SK-N-SH (cell line): Measurements from ENCODE around the gene ISLR2. TPM values are rescaled to one million over a fixed set of nuclear protein-coding genes. Genes with fewer than 3 reads are reported as not detected.

Source experiments
- CTCF ChIA-PET: fragments of 300-600, 350-600 bp; formaldehyde crosslinking; extraction: SDS; loops from one replicate; lab custom pipeline; 2021; lab: Yijun Ruan, JAX
- POLR2A ChIA-PET: fragments of 350-600 bp; sonication (Branson Sonifier 250); formaldehyde crosslinking; extraction: SDS; loops from one replicate; lab custom pipeline; 2020; ENCODE audit warnings: antibody characterized with exemption, inconsistent platforms; lab: Yijun Ruan, JAX
- DNase-seq: peaks from one replicate; pipeline ENCODE4 v3.0.0; 2012
- H2AFZ ChIP-seq: fragments of 200-600 bp; sonication (generic); 2 replicates; pipeline ENCODE4 v1.8.1; 2016; ENCODE audit warnings: antibody characterized with exemption, mild to moderate bottlenecking, low read depth
- H3F3A ChIP-seq: fragments of 200-600 bp; sonication (generic); replicated peaks from 2 replicates; pipeline ENCODE3; 2016; ENCODE audit warnings: antibody characterized with exemption, mild to moderate bottlenecking; ENCODE audit not compliant: insufficient read depth
- H3K27ac ChIP-seq, 2 experiments: fragments of 200-500 bp in 1 of 2; fragments of 200-600 bp in 1 of 2; sonication (Bioruptor generic) in 1 of 2; sonication (generic), shearing (Covaris generic) in 1 of 2; 2 replicates each; pipeline versions ENCODE4 v1.5.1 to v1.6.1; 2014 to 2016; ENCODE audit warnings: low read depth in 2 of 2, inconsistent platforms in 1 of 2, low read length in 1 of 2, mild to moderate bottlenecking in 1 of 2, mixed read lengths in 1 of 2
- H3K27me3 ChIP-seq: fragments of 200-600 bp; sonication (generic), shearing (Covaris generic); 2 replicates; pipeline ENCODE4 v1.6.1; 2016; ENCODE audit warnings: mixed run types; ENCODE audit not compliant: insufficient read depth
- H3K36me3 ChIP-seq, 2 experiments: fragments of 200-500 bp in 1 of 2; fragments of 200-600 bp in 1 of 2; sonication (Bioruptor generic) in 1 of 2; sonication (generic) in 1 of 2; replicated peaks in 1 of 2; 2 replicates each; pipeline versions ENCODE3 to v1.5.1; 2014 to 2016; ENCODE audit warnings: low read length in 1 of 2, mild to moderate bottlenecking in 1 of 2; ENCODE audit not compliant: insufficient read depth in 2 of 2, control insufficient read depth in 1 of 2
- H3K4me1 ChIP-seq, 2 experiments: fragments of 200-500 bp in 1 of 2; fragments of 200-600 bp in 1 of 2; sonication (Bioruptor generic) in 1 of 2; sonication (generic), shearing (Covaris generic) in 1 of 2; 2 replicates each; pipeline versions ENCODE4 v1.5.1 to v1.6.1; 2014 to 2016; ENCODE audit warnings: low read depth in 1 of 2, low read length in 1 of 2, mixed run types in 1 of 2; ENCODE audit not compliant: insufficient read depth in 2 of 2, control insufficient read depth in 1 of 2
- H3K4me2 ChIP-seq: fragments of 200-600 bp; sonication (generic), shearing (Covaris generic); 2 replicates; pipeline ENCODE4 v1.6.1; 2017; ENCODE audit warnings: mixed run types
- H3K4me3 ChIP-seq, 2 experiments: fragments of 200-500 bp in 1 of 2; fragments of 200-600 bp in 1 of 2; sonication (Bioruptor generic) in 1 of 2; sonication (generic), shearing (Covaris generic) in 1 of 2; 2 replicates each; pipeline versions ENCODE4 v1.5.1 to v1.8.1; 2014 to 2016; ENCODE audit warnings: low read depth in 2 of 2, inconsistent platforms in 1 of 2, low read length in 1 of 2, mild to moderate bottlenecking in 1 of 2, mixed read lengths in 1 of 2, moderate library complexity in 1 of 2
- H3K79me2 ChIP-seq: fragments of 200-600 bp; sonication (generic); 2 replicates; pipeline ENCODE4 v1.8.1; 2017; ENCODE audit warnings: mild to moderate bottlenecking; ENCODE audit not compliant: insufficient read depth
- H3K9ac ChIP-seq: fragments of 200-600 bp; sonication (generic); 2 replicates; pipeline ENCODE4 v1.6.1; 2017; ENCODE audit warnings: mixed run types
- H3K9me2 ChIP-seq: fragments of 200-600 bp; sonication (generic); 2 replicates; pipeline ENCODE4 v1.6.1; 2017; ENCODE audit warnings: mixed run types
- H3K9me3 ChIP-seq: fragments of 200-600 bp; sonication (generic); 2 replicates; pipeline ENCODE4 v1.6.1; 2017; ENCODE audit warnings: mixed run types, mild to moderate bottlenecking, moderate library complexity
- H4K20me1 ChIP-seq: fragments of 200-600 bp; sonication (generic); 2 replicates; pipeline ENCODE4 v1.6.1; 2017; ENCODE audit warnings: mild to moderate bottlenecking, mixed run types; ENCODE audit not compliant: insufficient read depth
- CHD2 ChIP-seq: fragments of 150-350 bp; IDR thresholded peaks from 2 replicates; pipeline ENCODE4 v1.6.1; 2018; ENCODE audit warnings: low read length; ENCODE audit not compliant: partially characterized antibody
- CTCF ChIP-seq: fragments of 200-600 bp; sonication (generic); IDR thresholded peaks from 2 replicates; pipeline ENCODE4 v1.6.1; 2017; ENCODE audit warnings: antibody characterized with exemption, mild to moderate bottlenecking, moderate library complexity
- EZH2phosphoT487 ChIP-seq: fragments of 200-600 bp; sonication (generic); IDR thresholded peaks from 2 replicates; pipeline ENCODE4 v1.6.1; 2017; ENCODE audit warnings: low read depth, mixed run types, mild to moderate bottlenecking, antibody characterized with exemption, moderate library complexity, borderline replicate concordance
- MEF2A ChIP-seq: IDR thresholded peaks from 2 replicates; pipeline ENCODE4 v1.4.0; 2012; ENCODE audit warnings: low read depth, borderline replicate concordance
- NFIC ChIP-seq: IDR thresholded peaks from 2 replicates; pipeline ENCODE4 v1.4.0; 2012; ENCODE audit warnings: borderline replicate concordance
- NRF1 ChIP-seq: IDR thresholded peaks from 2 replicates; pipeline ENCODE4 v1.6.1; 2012; ENCODE audit warnings: low read depth, mild to moderate bottlenecking, low read length
- RCOR1 ChIP-seq: fragments of 150-350 bp; IDR thresholded peaks from 2 replicates; pipeline ENCODE4 v1.6.1; 2017; ENCODE audit warnings: antibody characterized with exemption, low read length
- REST ChIP-seq: IDR thresholded peaks from 2 replicates; pipeline ENCODE4 v1.6.1; 2012; ENCODE audit warnings: mild to moderate bottlenecking, low read depth, low read length, moderate library complexity
- SMC3 ChIP-seq: IDR thresholded peaks from 2 replicates; pipeline ENCODE4 v1.6.1; 2012; ENCODE audit warnings: low read depth, low read length, improper control_type of control experiment
- TCF12 ChIP-seq: IDR thresholded peaks from 2 replicates; pipeline ENCODE4 v1.4.0; 2012
- WGBS: methylation state at CpG from one replicate; pipeline ENCODE4 v1.1.6; 2017; ENCODE audit warnings: low lambda C conversion rate; 5-methylcytosine and 5-hydroxymethylcytosine counted together
- polyA plus RNA-seq, 3 experiments: library from polyadenylated mRNA; depleted of rRNA; stranded (reverse); fragments of >200 nt; gene quantifications; 2 replicates each; pipeline ENCODE4 v1.2.3, GENCODE V29; 2012

Gene ISLR2
- polyA plus RNA-seq, 1 of the 3 experiments (the other 2 are of a cell fraction) = 0.56 TPM

GRCh38 chr15:74129586-74130154 lies 716 bp upstream of the ISLR2 start:
- H3K36me3 ChIP-seq = no peaks in the 10 kb centered on the region
- H3K4me3 ChIP-seq = peak overlapping the region; percentile 23 to 41
- TF ChIP-seq REST (no peak), CTCF (no peak), EZH2phosphoT487 (no peak; the same call in 1 of the 2 replicates), NFIC (no peak), SMC3 (no peak), TCF12 (no peak)
- H3F3A ChIP-seq = no peaks in the 10 kb centered on the region
- no peaks in the 10 kb centered on the region for H3K9me3 ChIP-seq
- peaks cover 0 to 31% of the 10 kb centered on the region in 2 experiments; a peak in 1 of 4 replicates for H3K4me1 ChIP-seq
- CTCF ChIA-PET = interaction anchor here (1.0 to 6.5 kb wide), 14 partner anchors 26 to 192 kb away, joined by 3 to 110 read pairs (median 13); partner anchors contain the start of genes ISLR and STRA6
- H4K20me1 ChIP-seq = no peaks in the 10 kb centered on the region
- POLR2A ChIA-PET = interaction anchor here (1.0 to 3.4 kb wide), 5 partner anchors 26 to 179 kb away, joined by 3 to 17 read pairs (median 7); partner anchors contain the start of gene STRA6
- H3K27me3 ChIP-seq = peaks cover 32% of the 10 kb centered on the region
- no peak overlapping the region for H3K9ac ChIP-seq
- peak overlapping the region; percentile 71 for H3K4me2 ChIP-seq
- no peaks in the 10 kb centered on the region for H3K9me2 ChIP-seq
- no peaks in the 10 kb centered on the region for H3K79me2 ChIP-seq
- peak overlapping the region in 1 of 2 experiments; percentile 44; a peak in 2 of 4 replicates for H3K27ac ChIP-seq
- WGBS = 24% methylated on average over 31 of the region's 40 CpGs
- peak; percentile 57 for DNase-seq
- 0 out of 2 replicates have a peak overlapping the region, but pooled peaks have one; percentile 56 for H2AFZ ChIP-seq

- Histone ChIP-seq H3K4me1 (peaks cover 0 to 29% of the 10 kb centered on the region in 2 experiments; a peak in 1 of 4 replicates), H3K79me2 (no peaks in the 10 kb centered on the region), H3K9me2 (no peaks in the 10 kb centered on the region), H3K27me3 (peaks cover 32% of the 10 kb centered on the region), H3K9ac (no peak overlapping the region), H3K27ac (no peak overlapping the region), H4K20me1 (no peaks in the 10 kb centered on the region), H3K4me3 (no peak overlapping the region; a peak in 1 of 4 replicates), H3F3A (no peaks in the 10 kb centered on the region), H3K9me3 (no peaks in the 10 kb centered on the region), H3K4me2 (peak overlapping the region; percentile 71; the same call in 1 of the 2 replicates)
- ChIA-PET CTCF (interaction anchor here (0.7 to 6.5 kb wide), 14 partner anchors 11 to 191 kb away, joined by 3 to 110 read pairs (median 5); partner anchors contain the start of gene STRA6), POLR2A (interaction anchor here (0.6 to 3.4 kb wide), 4 partner anchors 75 to 177 kb away, joined by 3 to 17 read pairs (median 5); no protein-coding TSS in a partner anchor)
- no peak for DNase-seq
- WGBS = 66% methylated on average over 26 of the region's 28 CpGs
- TF ChIP-seq NRF1 = no peak
- no peak for TF ChIP-seq MEF2A
- no peak for TF ChIP-seq RCOR1
- no peak for TF ChIP-seq CHD2
- TF ChIP-seq, all 33 proteins: peak for 0
- Histone ChIP-seq H3K36me3 (no peaks in the 10 kb centered on the region), H2AFZ (no peak overlapping the region)
Measured at GRCh38 chr15:74130849-74131627, 652 bp downstream of the ISLR2 start.
